Lung (tissue), 10 donors: Measurements from ENCODE around the gene HSPA6. TPM values are rescaled to one million over a fixed set of nuclear protein-coding genes. Genes with fewer than 3 reads are reported as not detected.
A peak's percentile ranks its signal among the peaks of the same experiment; 100 is the strongest.
"Not testable (repeated sequence)": the region's sequence is repeated elsewhere in the genome, so short reads cannot be mapped to it uniquely, and the experiment has no call there.

Experiments
- ATAC-seq: fragments of 200-7000 bp; cut with Tn5 transposase; one replicate; pipeline ENCODE4 v1.9.1; 2020; ENCODE audit warnings: moderate number of reproducible peaks; ENCODE audit not compliant: insufficient read depth, low FRiP score
- DNase-seq, 3 donors: peaks; one replicate each; pipeline ENCODE4 v3.0.0-alpha.2; 2013 to 2017
- H3K27ac ChIP-seq, 2 donors: one replicate each; pipeline ENCODE4 v1.5.1; 2013; ENCODE audit warnings: mild to moderate bottlenecking in 2 of 2, moderate library complexity in 2 of 2, control low read depth in 1 of 2, inconsistent platforms in 1 of 2, low read depth in 1 of 2, low read length in 1 of 2
- H3K27me3 ChIP-seq, 3 donors: one replicate each; pipeline ENCODE4 v1.5.1; 2013; ENCODE audit warnings: low read length in 2 of 3; ENCODE audit not compliant: control insufficient read depth in 3 of 3, insufficient read depth in 3 of 3
- H3K36me3 ChIP-seq, 4 donors: one replicate each; pipeline ENCODE4 v1.5.1; 2013; ENCODE audit warnings: low read length in 4 of 4, mild to moderate bottlenecking in 1 of 4, moderate library complexity in 1 of 4; ENCODE audit not compliant: control insufficient read depth in 4 of 4, insufficient read depth in 4 of 4
- H3K4me1 ChIP-seq, 5 donors: one replicate each; pipeline ENCODE4 v1.5.1; 2013; ENCODE audit warnings: low read length in 5 of 5, mild to moderate bottlenecking in 2 of 5, moderate library complexity in 1 of 5; ENCODE audit not compliant: control insufficient read depth in 5 of 5, insufficient read depth in 5 of 5
- H3K4me3 ChIP-seq: one replicate; pipeline ENCODE4 v1.5.1; 2013; ENCODE audit warnings: mild to moderate bottlenecking, control low read depth, moderate library complexity
- H3K9ac ChIP-seq, 2 donors: one replicate each; pipeline ENCODE4 v1.5.1; 2013; ENCODE audit warnings: low read length in 2 of 2, control low read depth in 1 of 2; ENCODE audit not compliant: insufficient read depth in 1 of 2
- H3K9me3 ChIP-seq, 4 donors: one replicate each; pipeline ENCODE4 v1.5.1; 2013; ENCODE audit warnings: low read length in 3 of 4, mild to moderate bottlenecking in 1 of 4, moderate library complexity in 1 of 4; ENCODE audit not compliant: control insufficient read depth in 4 of 4, insufficient read depth in 3 of 4
- WGBS, 2 donors: extraction: QIAGEN DNeasy Blood & Tissue Kit; methylation state at CpG; one replicate each; pipeline ENCODE4 v1.1.7; 2013; 5-methylcytosine and 5-hydroxymethylcytosine counted together
- polyA plus RNA-seq, 2 donors: library from polyadenylated mRNA; stranded (reverse); fragments of 200-250 nt; gene quantifications; one replicate each; pipeline ENCODE4 v1.2.1, GENCODE V29; 2013
- total RNA-seq, 2 donors: library from RNA; depleted of rRNA in 1 of 2; stranded (reverse); fragments of >200 nt in 1 of 2; gene quantifications; one replicate each; pipeline ENCODE4 v1.2.1, GENCODE V29; 2014 to 2021
- donor health status: Bipolar disorder and iron deficiency.
- donor health status: healthy.
- donor health status: DM: yes; HTN: yes; CAD: no.

The HSPA6 gene
- total and polyA plus RNA-seq, 4 donors: 11.7 to 42.5 (median 25.2) TPM

GRCh38 chr1:161540570-161540960 lies 16.2 kb downstream of the HSPA6 start:
- WGBS, 2 donors: 20 to 40% methylated on average over 10 of the region's 10 CpGs
- H3K9me3 ChIP-seq, H3K36me3 ChIP-seq, H3K4me1 ChIP-seq, H3K9ac ChIP-seq, H3K27ac ChIP-seq, H3K4me3 ChIP-seq: not testable (repeated sequence)
- DNase-seq: peak in 1 of 3 donors; percentile 9
- ATAC-seq: peak; percentile 20
- H3K27me3 ChIP-seq: peaks cover 0 to 18% (median 6%) of the 10 kb centered on the region in 3 donors

- peak in 1 of 3 donors; percentile 2 for DNase-seq
- H3K27me3 ChIP-seq: peaks cover 0 to 18% (median 6%) of the 10 kb centered on the region in 3 donors
- H3K27ac ChIP-seq, ATAC-seq, H3K4me3 ChIP-seq, H3K9ac ChIP-seq, H3K4me1 ChIP-seq, H3K36me3 ChIP-seq, H3K9me3 ChIP-seq: not testable (repeated sequence)
- 58 to 69% methylated on average over 5 of the region's 5 CpGs for WGBS, 2 donors
Measured at GRCh38 chr1:161542091-161542559, 17.8 kb downstream of the HSPA6 start.

DNA sequence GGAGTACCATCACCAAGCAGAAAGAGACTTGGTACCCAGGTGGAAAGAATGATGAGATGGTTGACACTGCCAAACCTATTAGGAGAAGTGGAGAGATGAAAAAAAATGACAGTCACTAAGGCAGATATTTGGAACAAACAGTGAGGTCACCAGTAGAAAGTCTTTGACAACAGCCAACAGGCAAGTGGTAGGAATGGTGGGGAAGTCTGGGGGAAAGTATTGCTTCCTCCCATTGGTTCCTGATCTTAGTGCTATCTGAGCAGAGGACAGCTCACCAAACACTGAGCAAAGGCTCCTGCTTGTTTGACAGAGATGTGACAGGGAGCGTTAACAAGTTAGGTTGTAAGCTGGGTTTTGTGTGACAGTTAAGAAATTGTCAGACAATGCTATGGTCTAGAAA lies 18.8 kb downstream of the HSPA6 start:
- H3K9me3 ChIP-seq, H3K36me3 ChIP-seq, H3K4me1 ChIP-seq, H3K9ac ChIP-seq, ATAC-seq, H3K27ac ChIP-seq, DNase-seq, H3K4me3 ChIP-seq: not testable (repeated sequence)
- 87 to 95% methylated on average over 1 of the region's 1 CpG for WGBS, 2 donors
- peaks cover 0 to 18% (median 6%) of the 10 kb centered on the region in 3 donors for H3K27me3 ChIP-seq

GRCh38 chr1:161545005-161545731 lies 20.8 kb downstream of the HSPA6 start:
- H3K4me3 ChIP-seq, H3K9ac ChIP-seq, DNase-seq, H3K27ac ChIP-seq, H3K9me3 ChIP-seq, ATAC-seq, H3K4me1 ChIP-seq, H3K36me3 ChIP-seq: not testable (repeated sequence)
- H3K27me3 ChIP-seq: peaks cover 0 to 14% (median 1%) of the 10 kb centered on the region in 3 donors
- WGBS, 2 donors: 57 to 65% methylated on average over 10 of the region's 11 CpGs

DNA sequence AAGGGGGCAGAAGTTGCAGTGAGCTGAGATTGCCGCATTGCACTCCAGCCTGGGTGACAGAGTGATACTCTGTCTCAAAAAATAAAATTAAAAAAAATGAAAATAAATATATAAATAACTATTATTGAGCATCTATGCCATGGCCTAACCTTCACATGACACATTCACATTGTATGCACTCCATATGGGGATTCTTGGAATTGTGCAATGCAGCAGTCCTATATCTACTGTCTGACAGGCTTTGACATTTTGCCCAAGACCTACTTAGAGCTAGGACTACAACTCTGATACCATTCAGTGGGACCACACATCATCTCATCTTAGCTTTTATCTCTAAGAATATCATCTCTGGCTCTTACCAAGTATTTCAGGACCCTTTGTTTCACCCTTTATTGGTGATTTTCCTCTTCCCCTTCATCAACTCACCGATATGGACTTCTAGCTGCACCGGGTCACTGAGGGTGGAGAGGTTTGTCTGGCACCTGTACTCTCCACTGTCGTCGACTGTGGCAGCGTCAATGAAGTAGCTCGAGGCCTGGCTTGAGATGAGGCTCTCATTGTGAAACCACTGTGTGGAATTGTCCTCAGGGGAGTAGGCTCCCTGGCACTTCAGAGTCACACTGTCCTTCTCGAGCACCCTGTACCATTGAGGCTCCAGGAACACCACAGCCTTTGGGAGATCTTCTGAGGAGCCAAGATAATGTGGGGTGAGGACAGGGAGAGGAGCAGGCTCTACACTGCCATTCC lies 23.8 kb downstream of the HSPA6 start:
- not testable (repeated sequence) for H3K9ac ChIP-seq, H3K36me3 ChIP-seq, H3K27ac ChIP-seq, ATAC-seq, H3K9me3 ChIP-seq, H3K4me3 ChIP-seq, H3K27me3 ChIP-seq, DNase-seq, H3K4me1 ChIP-seq
- 90 to 96% methylated on average over 7 to 8 of the region's 8 CpGs for WGBS, 2 donors

DNA sequence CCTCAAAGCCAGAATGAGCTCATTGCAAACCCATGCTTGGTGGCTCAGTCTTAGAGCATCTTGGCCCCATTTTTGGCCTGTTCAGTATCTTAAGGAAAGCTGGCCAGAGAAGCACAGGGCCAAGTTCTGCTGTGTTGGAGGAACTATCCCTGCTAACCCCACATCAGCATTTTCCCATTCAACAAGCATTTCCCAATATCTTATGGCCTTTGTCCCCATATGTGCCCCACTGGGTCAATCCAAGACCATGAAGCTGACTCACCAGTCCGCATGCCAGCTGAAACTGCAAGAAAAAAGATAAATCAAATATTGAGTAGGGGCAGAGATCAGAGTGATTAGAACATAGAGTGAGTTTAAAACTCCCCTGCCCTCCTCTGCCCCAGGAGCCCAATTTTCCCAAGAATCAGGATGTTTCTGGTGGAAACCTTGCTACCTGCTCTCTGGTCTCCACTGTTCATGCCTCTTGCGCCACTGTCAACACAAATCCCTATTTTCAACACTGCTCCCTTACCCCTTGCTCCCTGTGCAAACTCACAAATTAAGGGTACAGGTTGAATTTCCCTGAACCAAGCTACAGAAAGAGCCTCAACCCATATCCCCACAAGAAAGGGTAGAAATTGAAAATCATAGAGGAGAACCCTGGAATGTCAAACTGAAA lies 24.5 kb downstream of the HSPA6 start:
- WGBS, 2 donors: 77 to 82% methylated on average over 1 of the region's 2 CpGs
- DNase-seq, H3K36me3 ChIP-seq, H3K27me3 ChIP-seq, H3K4me1 ChIP-seq, H3K9ac ChIP-seq, H3K9me3 ChIP-seq, H3K4me3 ChIP-seq: not testable (repeated sequence)
- H3K27ac ChIP-seq: peak overlapping the region in 1 of 2 donors; percentile 64
- ATAC-seq: peak; percentile 35
